ENCODE results near the gene ACTL9.

DNA sequence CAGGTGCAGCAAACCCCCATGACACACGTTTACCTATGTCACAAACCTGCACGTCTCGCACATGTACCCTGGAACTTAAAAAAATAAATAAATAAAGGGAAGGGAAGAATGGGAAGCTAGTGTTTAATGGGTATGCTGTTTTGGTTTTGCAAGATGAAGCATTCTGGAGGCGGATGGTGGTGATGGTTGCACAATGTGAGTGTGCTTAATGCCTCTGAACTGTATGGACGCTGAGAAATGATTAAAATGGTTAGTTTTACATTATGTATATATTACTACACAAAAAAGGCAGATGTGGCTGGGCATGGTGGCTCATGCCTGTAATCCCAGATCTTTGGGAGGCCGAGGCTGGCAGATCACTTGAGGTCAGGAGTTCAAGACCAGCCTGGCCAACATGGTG lies 50.4 kb downstream of the ACTL9 start:
- no peak for TF ChIP-seq HCFC1 (IDR thresholded peaks at IDR 0.05; ENCODE audit: low read length)
- no peak for TF ChIP-seq HDAC6 (IDR thresholded peaks at IDR 0.05; ENCODE audit: unreplicated experiment)

All from GM12878 (cell line).